Smooth muscle cell (in vitro differentiated cells): ENCODE results near the gene AP2B1. TPM values are rescaled to one million over a fixed set of nuclear protein-coding genes. Genes with fewer than 3 reads are reported as not detected.

ENCODE experiments used
- DNase-seq: peaks from one replicate; lab custom pipeline; 2025; ENCODE audit not compliant: unreplicated experiment; lab: John Stamatoyannopoulos, UW
- H2AFZ ChIP-seq: fragments of 200-600 bp; sonication (generic); 2 replicates; pipeline ENCODE4 v1.6.0; 2016; ENCODE audit warnings: antibody characterized with exemption, low read depth, mild to moderate bottlenecking
- H3F3A ChIP-seq: fragments of 200-600 bp; sonication (generic); 2 replicates; pipeline ENCODE4 v1.6.0; 2017; ENCODE audit warnings: antibody characterized with exemption, low read depth
- H3K27ac ChIP-seq: fragments of 200-600 bp; sonication (generic); 2 replicates; pipeline ENCODE4 v1.5.1; 2016; ENCODE audit warnings: low read depth, mild to moderate bottlenecking
- H3K27me3 ChIP-seq: fragments of 200-600 bp; sonication (generic); 2 replicates; pipeline ENCODE4 v1.6.1; 2016; ENCODE audit warnings: low read depth, mild to moderate bottlenecking
- H3K36me3 ChIP-seq: fragments of 200-600 bp; sonication (generic); 2 replicates; pipeline ENCODE4 v1.5.1; 2016; ENCODE audit warnings: low read depth
- H3K4me1 ChIP-seq: fragments of 200-600 bp; sonication (generic); 2 replicates; pipeline ENCODE4 v1.5.1; 2016; ENCODE audit warnings: low read depth
- H3K4me2 ChIP-seq: fragments of 200-600 bp; sonication (generic); 2 replicates; pipeline ENCODE4 v1.6.0; 2016; ENCODE audit warnings: mild to moderate bottlenecking
- H3K4me3 ChIP-seq: fragments of 200-600 bp; sonication (generic); 2 replicates; pipeline ENCODE4 v1.5.1; 2016; ENCODE audit warnings: mild to moderate bottlenecking
- H3K79me2 ChIP-seq: fragments of 200-600 bp; sonication (generic); 2 replicates; pipeline ENCODE4 v1.6.0; 2016; ENCODE audit warnings: low read depth, mild to moderate bottlenecking
- H3K9ac ChIP-seq: fragments of 200-600 bp; sonication (generic); 2 replicates; pipeline ENCODE4 v1.6.0; 2016; ENCODE audit warnings: low read depth
- H3K9me3 ChIP-seq: fragments of 200-600 bp; sonication (generic); replicated peaks from 2 replicates; pipeline ENCODE4 v1.5.1; 2016; ENCODE audit warnings: low read depth
- H4K20me1 ChIP-seq: fragments of 200-600 bp; sonication (generic); 2 replicates; pipeline ENCODE4 v1.6.0; 2016; ENCODE audit warnings: low read depth
- CTCF ChIP-seq: fragments of 200-600 bp; sonication (generic); IDR thresholded peaks from 2 replicates; pipeline ENCODE4 v1.5.1; 2017; ENCODE audit warnings: borderline replicate concordance, mild to moderate bottlenecking, antibody characterized with exemption; ENCODE audit not compliant: insufficient read depth, poor library complexity, severe bottlenecking
- WGBS: methylation state at CpG from one replicate; pipeline ENCODE4 v1.1.7; 2016; ENCODE audit warnings: low lambda C conversion rate; 5-methylcytosine and 5-hydroxymethylcytosine counted together
- polyA plus RNA-seq: library from polyadenylated mRNA; unstranded; fragments of >200 nt; fragmentation: Nextera tagmentation; extraction: Ambion mirVana; gene quantifications from 2 replicates; pipeline ENCODE4 v1.2.1, GENCODE V29; 2016
- total RNA-seq: library from RNA; depleted of rRNA; stranded (reverse); fragments of >200 nt; gene quantifications from 2 replicates; pipeline ENCODE4 v1.2.3, GENCODE V29; 2014

Gene AP2B1
- total and polyA plus RNA-seq, 2 experiments from 2014 or later, result 58.5 to 92.3 TPM

- no peak overlapping the region for H3K4me3 ChIP-seq
- 52% methylated on average over 2 of the region's 2 CpGs for WGBS
- no peak overlapping the region for H3K27ac ChIP-seq
- H3K9me3 ChIP-seq, result no peaks in the 10 kb centered on the region
- H3K4me1 ChIP-seq, result peaks cover 26% of the 10 kb centered on the region
- H3K27me3 ChIP-seq, result no peaks in the 10 kb centered on the region
- DNase-seq, result no peak
- H3K4me2 ChIP-seq, result no peak overlapping the region
- no peak overlapping the region for H3K9ac ChIP-seq
- TF ChIP-seq CTCF, result no peak
- peaks cover 6% of the 10 kb centered on the region for H3K36me3 ChIP-seq
- no peaks in the 10 kb centered on the region for H3K79me2 ChIP-seq
- H3F3A ChIP-seq, result peaks cover 19% of the 10 kb centered on the region
- H2AFZ ChIP-seq, result no peak overlapping the region
- peaks cover 47% of the 10 kb centered on the region for H4K20me1 ChIP-seq
Measured at GRCh38 chr17:35717475-35717874, 130.4 kb downstream of the AP2B1 start.

- no peak overlapping the region for H3K4me3 ChIP-seq
- peaks cover 10% of the 10 kb centered on the region for H3K36me3 ChIP-seq
- H2AFZ ChIP-seq, result no peak overlapping the region
- no peaks in the 10 kb centered on the region for H3K79me2 ChIP-seq
- peaks cover 12% of the 10 kb centered on the region for H3K4me1 ChIP-seq
- no peak overlapping the region for H3K9ac ChIP-seq
- H3F3A ChIP-seq, result peaks cover 29% of the 10 kb centered on the region
- no peaks in the 10 kb centered on the region for H3K9me3 ChIP-seq
- no peak for DNase-seq
- 100% methylated on average over 2 of the region's 2 CpGs for WGBS
- TF ChIP-seq CTCF, result no peak
- H3K4me2 ChIP-seq, result no peak overlapping the region
- H3K27me3 ChIP-seq, result no peaks in the 10 kb centered on the region
- H3K27ac ChIP-seq, result no peak overlapping the region
- H4K20me1 ChIP-seq, result peaks cover 33% of the 10 kb centered on the region
Measured at GRCh38 chr17:35723735-35724134, 136.6 kb downstream of the AP2B1 start.

- no peaks in the 10 kb centered on the region for H3K27me3 ChIP-seq
- no peak for DNase-seq
- no peak overlapping the region for H2AFZ ChIP-seq
- H3K36me3 ChIP-seq, result peaks cover 4% of the 10 kb centered on the region
- H4K20me1 ChIP-seq, result peaks cover 33% of the 10 kb centered on the region
- peak overlapping the region; percentile 71 for H3K4me2 ChIP-seq
- TF ChIP-seq CTCF, result no peak
- no peak overlapping the region for H3K4me3 ChIP-seq
- H3K9me3 ChIP-seq, result no peaks in the 10 kb centered on the region
- peak overlapping the region; percentile 76 for H3K27ac ChIP-seq
- 97% methylated on average over 4 of the region's 4 CpGs for WGBS
- H3F3A ChIP-seq, result peaks cover 29% of the 10 kb centered on the region
- H3K79me2 ChIP-seq, result no peaks in the 10 kb centered on the region
- H3K4me1 ChIP-seq, result peaks cover 22% of the 10 kb centered on the region
- no peak overlapping the region for H3K9ac ChIP-seq
Measured at GRCh38 chr17:35725058-35725457, 137.9 kb downstream of the AP2B1 start.

GRCh38 chr17:35725802-35726126 lies 138.6 kb downstream of the AP2B1 start:
- no peak for TF ChIP-seq CTCF
- peak overlapping the region; percentile 76 for H3K27ac ChIP-seq
- no peaks in the 10 kb centered on the region for H3K27me3 ChIP-seq
- 59% methylated on average over 2 of the region's 2 CpGs for WGBS
- H3K4me2 ChIP-seq, result peak overlapping the region; percentile 71
- no peak for DNase-seq
- H2AFZ ChIP-seq, result no peak overlapping the region
- H3K4me3 ChIP-seq, result no peak overlapping the region
- peaks cover 4% of the 10 kb centered on the region for H3K36me3 ChIP-seq
- H3K4me1 ChIP-seq, result peaks cover 25% of the 10 kb centered on the region
- no peaks in the 10 kb centered on the region for H3K9me3 ChIP-seq
- no peak overlapping the region for H3K9ac ChIP-seq
- H3K79me2 ChIP-seq, result no peaks in the 10 kb centered on the region
- peaks cover 29% of the 10 kb centered on the region for H3F3A ChIP-seq
- H4K20me1 ChIP-seq, result peaks cover 33% of the 10 kb centered on the region
